ENCODE results near the gene GALNT12. TPM values are rescaled to one million over a fixed set of nuclear protein-coding genes. Genes with fewer than 3 reads are reported as not detected.

The GALNT12 gene
- total and polyA plus RNA-seq, 2 donors (not counting 1 experiment from before 2014, with no cell fraction given), result 3.2 to 4.5 TPM

GRCh38 chr9:98811051-98811650, 3.7 kb downstream of the GALNT12 start:
- Histone ChIP-seq H3K4me1 (ENCODE audit: control insufficient read depth in 2 of 2, insufficient read depth in 2 of 2, low read length in 2 of 2) (peaks cover 11 to 18% of the 10 kb centered on the region in 2 donors), H3K9me3 (ENCODE audit: control extremely low read depth in 1 of 3, control insufficient read depth in 2 of 3, insufficient read depth in 1 of 3, low read length in 2 of 3) (no peaks in the 10 kb centered on the region), H3K36me3 (replicated peaks in 1 of 2; ENCODE audit: control extremely low read depth in 1 of 2, control insufficient read depth in 1 of 2, extremely low read depth in 1 of 2, insufficient read depth in 2 of 2, low read length in 1 of 2) (no peaks in the 10 kb centered on the region), H3K27me3 (replicated peaks in 1 of 4; ENCODE audit: control extremely low read depth in 1 of 4, control insufficient read depth in 3 of 4, insufficient read depth in 4 of 4, low read length in 3 of 4) (peaks cover 0 to 23% (median 5%) of the 10 kb centered on the region in 4 experiments), H3K4me2 (replicated peaks; ENCODE audit: low read depth, low read length, poor library complexity, severe bottlenecking) (no peak overlapping the region), H3K9ac (ENCODE audit: low read length) (no peak overlapping the region), H3K79me2 (ENCODE audit: control insufficient read depth, insufficient read depth, low read length) (no peaks in the 10 kb centered on the region), H4K20me1 (ENCODE audit: control insufficient read depth, insufficient read depth, low read length, poor library complexity, severe bottlenecking) (no peaks in the 10 kb centered on the region), H2AFZ (ENCODE audit: insufficient read depth, low read depth, low read length, poor library complexity, severe bottlenecking) (no peak overlapping the region), H3K27ac (ENCODE audit: low read length in 2 of 2) (no peak overlapping the region), H3K4me3 (ENCODE audit: control extremely low read depth in 1 of 5, extremely low read depth in 1 of 5, insufficient read depth in 1 of 5, low read depth in 2 of 5, low read length in 4 of 5) (no peak overlapping the region)
- DNase-seq (no peak), ATAC-seq (ENCODE audit: low read depth) (no peak)
- Mint-ChIP-seq H3K27me3 (peaks cover 18% of the 10 kb centered on the region), H3K4me3 (no peak overlapping the region), H3K27ac (no peak overlapping the region), H3K4me1 (peaks cover 17% of the 10 kb centered on the region), H3K9me3 (ENCODE audit: insufficient read depth) (no peaks in the 10 kb centered on the region)
- ChIA-PET POLR2A (no interaction called here), CTCF (no interaction called here)
- TF ChIP-seq, protein P1, sequence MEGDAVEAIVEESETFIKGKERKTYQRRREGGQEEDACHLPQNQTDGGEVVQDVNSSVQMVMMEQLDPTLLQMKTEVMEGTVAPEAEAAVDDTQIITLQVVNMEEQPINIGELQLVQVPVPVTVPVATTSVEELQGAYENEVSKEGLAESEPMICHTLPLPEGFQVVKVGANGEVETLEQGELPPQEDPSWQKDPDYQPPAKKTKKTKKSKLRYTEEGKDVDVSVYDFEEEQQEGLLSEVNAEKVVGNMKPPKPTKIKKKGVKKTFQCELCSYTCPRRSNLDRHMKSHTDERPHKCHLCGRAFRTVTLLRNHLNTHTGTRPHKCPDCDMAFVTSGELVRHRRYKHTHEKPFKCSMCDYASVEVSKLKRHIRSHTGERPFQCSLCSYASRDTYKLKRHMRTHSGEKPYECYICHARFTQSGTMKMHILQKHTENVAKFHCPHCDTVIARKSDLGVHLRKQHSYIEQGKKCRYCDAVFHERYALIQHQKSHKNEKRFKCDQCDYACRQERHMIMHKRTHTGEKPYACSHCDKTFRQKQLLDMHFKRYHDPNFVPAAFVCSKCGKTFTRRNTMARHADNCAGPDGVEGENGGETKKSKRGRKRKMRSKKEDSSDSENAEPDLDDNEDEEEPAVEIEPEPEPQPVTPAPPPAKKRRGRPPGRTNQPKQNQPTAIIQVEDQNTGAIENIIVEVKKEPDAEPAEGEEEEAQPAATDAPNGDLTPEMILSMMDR (IDR thresholded peaks at IDR 0.05), result no peak
- intact Hi-C loops (cut with micrococcal nuclease), result no loop called here
- WGBS (ENCODE audit: insufficient coverage), result 60% methylated on average over 1 of the region's 2 CpGs

DNA sequence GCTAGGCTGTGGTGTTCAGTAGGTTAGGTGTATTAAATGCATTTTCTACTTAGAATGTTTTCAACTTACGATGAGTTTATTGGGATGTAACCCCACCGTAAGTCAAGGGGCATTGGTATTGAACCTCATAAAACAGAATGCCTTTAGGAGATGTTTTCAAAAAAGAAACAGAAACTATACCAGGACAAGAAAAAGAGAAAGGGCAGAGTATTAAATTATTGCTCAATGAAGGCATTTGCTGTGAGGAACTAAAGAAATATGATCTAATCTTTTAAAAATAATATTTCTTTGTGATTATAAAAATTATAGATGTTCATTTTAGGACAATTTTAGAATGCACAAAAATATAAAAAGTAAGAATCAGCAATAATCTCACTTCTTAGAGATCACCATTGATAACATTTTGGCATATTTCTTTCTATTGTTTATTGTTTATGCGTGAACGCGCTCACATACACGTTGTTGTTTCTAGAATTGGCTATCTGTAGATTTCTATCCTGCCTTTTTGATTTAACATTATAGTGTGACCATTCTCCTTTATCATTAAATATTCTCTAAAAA, 8.0 kb downstream of the GALNT12 start:
- H3K9me3 Mint-ChIP-seq (ENCODE audit: insufficient read depth), result no peaks in the 10 kb centered on the region
- H3K4me1 ChIP-seq (ENCODE audit: control insufficient read depth in 2 of 2, insufficient read depth in 2 of 2, low read length in 2 of 2), result no peaks in the 10 kb centered on the region
- H3K27ac Mint-ChIP-seq, result no peak overlapping the region
- no peak for TF ChIP-seq EZH2 (IDR thresholded peaks at IDR 0.05; ENCODE audit: borderline replicate concordance, insufficient read depth, low read depth, low read length, poor library complexity, severe bottlenecking)
- TF ChIP-seq, protein P1 (IDR thresholded peaks at IDR 0.05), result no peak
- H3K4me3 ChIP-seq (ENCODE audit: control extremely low read depth in 1 of 5, extremely low read depth in 1 of 5, insufficient read depth in 1 of 5, low read depth in 2 of 5, low read length in 4 of 5), result no peak overlapping the region
- DNase-seq, result no peak
- H3K27me3 ChIP-seq (replicated peaks in 1 of 4; ENCODE audit: control extremely low read depth in 1 of 4, control insufficient read depth in 3 of 4, insufficient read depth in 4 of 4, low read length in 3 of 4), result no peaks in the 10 kb centered on the region
- H4K20me1 ChIP-seq (ENCODE audit: control insufficient read depth, insufficient read depth, low read length, poor library complexity, severe bottlenecking), result no peaks in the 10 kb centered on the region
- H3K9ac ChIP-seq (ENCODE audit: low read length), result no peak overlapping the region
- WGBS (ENCODE audit: insufficient coverage), result no CpG with 5 or more reads among the region's 6 CpGs
- intact Hi-C loops (cut with micrococcal nuclease), result no loop called here
- peaks cover 0 to 5% (median 0%) of the 10 kb centered on the region in 3 donors for H3K9me3 ChIP-seq (ENCODE audit: control extremely low read depth in 1 of 3, control insufficient read depth in 2 of 3, insufficient read depth in 1 of 3, low read length in 2 of 3)
- H3K4me1 Mint-ChIP-seq, result no peaks in the 10 kb centered on the region
- no peaks in the 10 kb centered on the region for H3K36me3 ChIP-seq (replicated peaks in 1 of 2; ENCODE audit: control extremely low read depth in 1 of 2, control insufficient read depth in 1 of 2, extremely low read depth in 1 of 2, insufficient read depth in 2 of 2, low read length in 1 of 2)
- no peak for ATAC-seq (ENCODE audit: low read depth)
- no peak overlapping the region for H3K27ac ChIP-seq (ENCODE audit: low read length in 2 of 2)
- H3K79me2 ChIP-seq (ENCODE audit: control insufficient read depth, insufficient read depth, low read length), result no peaks in the 10 kb centered on the region
- ChIA-PET POLR2A (no interaction called here), CTCF (interaction anchor here (1.5 kb wide), 1 partner anchor 18 kb away, joined by 4 read pairs; no protein-coding TSS in a partner anchor)
- H3K4me3 Mint-ChIP-seq, result no peak overlapping the region
- peaks cover 10% of the 10 kb centered on the region for H3K27me3 Mint-ChIP-seq
- H3K4me2 ChIP-seq (replicated peaks; ENCODE audit: low read depth, low read length, poor library complexity, severe bottlenecking), result no peak overlapping the region
- no peak overlapping the region for H2AFZ ChIP-seq (ENCODE audit: insufficient read depth, low read depth, low read length, poor library complexity, severe bottlenecking)
